Vagina (tissue), 2 donors: ENCODE results near the gene IQGAP3. TPM values are rescaled to one million over a fixed set of nuclear protein-coding genes. Genes with fewer than 3 reads are reported as not detected.
A peak's percentile ranks its signal among the peaks of the same experiment; 100 is the strongest.

Experiments
- DNase-seq, 2 donors: peaks; one replicate each; pipeline ENCODE4 v3.0.0-alpha.2; 2017; ENCODE audit errors: extremely low spot score in 2 of 2
- H3K27ac ChIP-seq: fragments of 200-600 bp; sonication (generic); one replicate; pipeline ENCODE4 v1.5.1; 2019
- H3K27me3 ChIP-seq: fragments of 200-600 bp; sonication (generic); one replicate; pipeline ENCODE4 v1.5.1; 2019
- H3K36me3 ChIP-seq, 2 donors: fragments of 200-600 bp; sonication (generic); one replicate each; pipeline ENCODE4 v1.5.1; 2017 to 2019
- H3K4me1 ChIP-seq: fragments of 200-600 bp; sonication (generic); one replicate; pipeline ENCODE4 v1.5.1; 2019
- H3K4me3 ChIP-seq, 2 donors: fragments of 200-600 bp; sonication (generic); 1 replicate in 1 of 2; 2 replicates in 1 of 2; pipeline ENCODE4 v1.5.1; 2016 to 2019
- H3K9me3 ChIP-seq: fragments of 200-600 bp; sonication (generic); one replicate; pipeline ENCODE4 v1.5.1; 2019
- POLR2A ChIP-seq, 2 donors: fragments of 450-650 bp; IDR thresholded peaks; one replicate each; pipeline ENCODE4 v1.6.1; 2017; ENCODE audit warnings: antibody characterized with exemption in 2 of 2, mild to moderate bottlenecking in 2 of 2, moderate library complexity in 2 of 2
- POLR2AphosphoS5 ChIP-seq, 2 donors: sonication (generic); formaldehyde crosslinking; IDR thresholded peaks; one replicate each; pipeline ENCODE4 v1.9.0; 2017; ENCODE audit warnings: antibody characterized with exemption in 2 of 2, mild to moderate bottlenecking in 2 of 2, low read depth in 1 of 2; ENCODE audit not compliant: insufficient read depth in 1 of 2
- intact Hi-C: fragments of 100-400 bp; cut with DNase I; formaldehyde crosslinking; loops from one replicate; pipeline ENCODE4 v1.15.1; 2023
- small RNA-seq: library from RNA; depleted of rRNA; stranded (forward); fragments of <200 nt; gene quantifications from one replicate; pipeline ENCODE3, GENCODE V24; 2016
- total RNA-seq: library from RNA; depleted of rRNA; stranded (reverse); fragments of >200 nt; gene quantifications from one replicate; pipeline ENCODE4 v1.2.3, GENCODE V29; 2016
- TF ChIP-seq, protein P1 (sequence below), 3 experiments: fragments of 450-650 bp in 2 of 3; fragments of 200-600 bp in 1 of 3; sonication (generic) in 1 of 3; IDR thresholded peaks; one replicate each; pipeline ENCODE4 v1.5.1; 2017 to 2019; ENCODE audit warnings: antibody characterized with exemption in 3 of 3, mild to moderate bottlenecking in 2 of 3, moderate library complexity in 2 of 3

Gene IQGAP3
- total RNA-seq, 1 donor from 2014 or later, result 2.9 TPM

DNA sequence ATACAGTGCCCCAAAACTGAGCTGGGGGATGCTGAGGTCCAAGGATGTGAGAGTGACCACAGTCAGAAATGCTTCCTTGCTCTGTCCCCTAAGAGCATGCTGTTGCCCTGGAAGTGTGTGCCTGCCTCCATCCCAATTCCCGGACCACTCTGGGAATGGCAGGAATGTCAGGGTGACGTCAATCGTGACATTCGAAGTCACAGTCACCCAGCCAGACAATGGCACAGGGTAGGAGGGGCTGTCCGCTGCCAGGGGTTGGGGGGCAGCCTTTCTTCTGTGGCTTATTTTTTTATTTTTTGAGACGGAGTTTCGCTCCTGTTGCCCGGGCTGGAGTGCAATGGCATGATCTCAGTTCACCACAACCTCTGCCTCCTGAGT is 94.1 kb downstream of the IQGAP3 start:
- peaks cover 0 to 87% of the 10 kb centered on the region in 2 donors for H3K36me3 ChIP-seq
- H3K27ac ChIP-seq, result peak overlapping the region; percentile 94
- peaks cover 57% of the 10 kb centered on the region for H3K4me1 ChIP-seq
- H3K9me3 ChIP-seq, result no peaks in the 10 kb centered on the region
- TF ChIP-seq POLR2AphosphoS5 (IDR thresholded peaks at IDR 0.05; ENCODE audit: insufficient read depth in 1 of 2, low read depth in 1 of 2) (peak in 1 of 2 donors; percentile 25), POLR2A (IDR thresholded peaks at IDR 0.05) (no peak)
- TF ChIP-seq, protein P1, sequence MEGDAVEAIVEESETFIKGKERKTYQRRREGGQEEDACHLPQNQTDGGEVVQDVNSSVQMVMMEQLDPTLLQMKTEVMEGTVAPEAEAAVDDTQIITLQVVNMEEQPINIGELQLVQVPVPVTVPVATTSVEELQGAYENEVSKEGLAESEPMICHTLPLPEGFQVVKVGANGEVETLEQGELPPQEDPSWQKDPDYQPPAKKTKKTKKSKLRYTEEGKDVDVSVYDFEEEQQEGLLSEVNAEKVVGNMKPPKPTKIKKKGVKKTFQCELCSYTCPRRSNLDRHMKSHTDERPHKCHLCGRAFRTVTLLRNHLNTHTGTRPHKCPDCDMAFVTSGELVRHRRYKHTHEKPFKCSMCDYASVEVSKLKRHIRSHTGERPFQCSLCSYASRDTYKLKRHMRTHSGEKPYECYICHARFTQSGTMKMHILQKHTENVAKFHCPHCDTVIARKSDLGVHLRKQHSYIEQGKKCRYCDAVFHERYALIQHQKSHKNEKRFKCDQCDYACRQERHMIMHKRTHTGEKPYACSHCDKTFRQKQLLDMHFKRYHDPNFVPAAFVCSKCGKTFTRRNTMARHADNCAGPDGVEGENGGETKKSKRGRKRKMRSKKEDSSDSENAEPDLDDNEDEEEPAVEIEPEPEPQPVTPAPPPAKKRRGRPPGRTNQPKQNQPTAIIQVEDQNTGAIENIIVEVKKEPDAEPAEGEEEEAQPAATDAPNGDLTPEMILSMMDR (IDR thresholded peaks at IDR 0.05), result no peak
- no peaks in the 10 kb centered on the region for H3K27me3 ChIP-seq
- intact Hi-C loops, result no loop called here
- DNase-seq, result no peak
- H3K4me3 ChIP-seq, result no peak overlapping the region

DNA sequence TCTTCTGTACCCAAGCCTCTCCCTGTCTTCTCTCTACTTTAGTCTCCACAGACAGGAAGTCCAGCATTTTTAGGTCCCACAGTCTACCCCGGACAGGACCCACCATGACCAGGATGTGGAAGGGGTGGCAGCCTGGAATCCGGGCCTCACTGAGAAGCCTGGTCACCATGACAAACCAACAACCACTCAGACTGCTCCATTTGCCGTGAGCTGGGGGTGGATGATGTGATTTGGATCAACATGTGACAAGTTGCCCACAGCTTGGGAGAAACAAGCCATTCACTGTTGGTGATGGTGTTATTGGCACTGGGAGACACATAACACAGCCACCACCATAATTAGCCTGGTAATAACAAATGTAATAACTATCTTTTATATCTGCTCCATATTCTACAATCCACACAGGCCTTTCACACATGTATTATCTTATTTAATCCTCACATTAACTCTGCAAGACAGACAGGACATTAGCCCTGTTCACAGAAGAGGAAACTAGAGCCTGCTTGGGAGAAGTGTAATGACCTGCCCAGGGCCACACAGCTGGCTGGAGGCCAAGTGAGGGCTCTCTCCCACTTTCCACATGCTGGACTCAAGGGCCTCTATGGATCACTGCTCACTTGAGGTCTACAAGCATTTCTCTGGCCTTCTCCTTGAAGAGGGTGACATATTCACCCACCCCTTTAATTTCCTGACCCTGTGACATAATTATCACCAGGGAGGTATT is 94.7 kb downstream of the IQGAP3 start:
- TF ChIP-seq POLR2AphosphoS5 (IDR thresholded peaks at IDR 0.05; ENCODE audit: insufficient read depth in 1 of 2, low read depth in 1 of 2) (no peak), POLR2A (IDR thresholded peaks at IDR 0.05) (no peak)
- TF ChIP-seq, protein P1 (IDR thresholded peaks at IDR 0.05), result no peak
- H3K9me3 ChIP-seq, result no peaks in the 10 kb centered on the region
- intact Hi-C loops, result no loop called here
- no peak for DNase-seq
- H3K27me3 ChIP-seq, result no peaks in the 10 kb centered on the region
- H3K36me3 ChIP-seq, result peaks cover 0 to 87% of the 10 kb centered on the region in 2 donors
- H3K27ac ChIP-seq, result peak overlapping the region; percentile 94
- peaks cover 57% of the 10 kb centered on the region for H3K4me1 ChIP-seq
- H3K4me3 ChIP-seq, result no peak overlapping the region

DNA sequence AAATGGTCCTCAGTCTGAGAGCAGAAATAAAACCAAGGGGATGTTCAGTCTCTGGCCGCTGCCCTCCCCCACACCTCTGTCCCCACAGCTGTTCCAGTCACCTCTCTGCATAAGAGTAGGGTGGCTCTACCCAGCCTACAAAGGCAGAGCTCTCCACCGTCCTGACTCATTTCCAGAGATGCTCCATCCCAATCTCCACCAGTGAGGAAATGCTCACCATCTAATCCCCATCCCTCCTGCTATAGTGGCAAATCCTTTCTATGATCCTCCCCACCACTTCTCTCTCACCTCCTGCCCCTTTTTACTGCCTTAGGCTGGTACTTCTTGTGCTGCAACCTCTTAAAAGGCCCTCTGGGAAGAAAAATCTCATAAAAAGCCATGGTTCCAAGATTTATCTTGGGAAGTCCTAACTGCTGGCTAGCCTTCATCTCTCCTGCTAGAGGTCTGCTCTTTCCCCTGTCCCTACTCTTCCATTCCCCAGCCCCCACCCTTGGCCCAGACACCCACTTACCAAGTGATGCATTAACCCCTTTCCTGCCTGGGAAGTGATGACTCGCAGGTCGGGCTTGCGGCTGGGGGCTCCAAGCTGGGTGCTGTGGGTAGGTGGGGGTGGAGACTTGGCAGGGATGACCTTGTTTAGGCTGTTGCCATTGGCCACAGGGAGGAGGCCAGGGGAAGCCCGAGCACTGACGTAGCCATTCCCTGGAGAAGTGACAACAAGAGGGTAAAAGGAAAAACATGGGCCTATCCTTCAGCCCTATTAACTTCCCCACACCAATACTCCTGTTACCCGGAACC is 95.7 kb downstream of the IQGAP3 start:
- H3K27ac ChIP-seq, result peak overlapping the region; percentile 94
- peaks cover 0 to 87% of the 10 kb centered on the region in 2 donors for H3K36me3 ChIP-seq
- intact Hi-C loops, result no loop called here
- peak overlapping the region in 1 of 2 donors; percentile 20 for H3K4me3 ChIP-seq
- no peaks in the 10 kb centered on the region for H3K27me3 ChIP-seq
- peaks cover 56% of the 10 kb centered on the region for H3K4me1 ChIP-seq
- DNase-seq, result no peak
- TF ChIP-seq POLR2AphosphoS5 (IDR thresholded peaks at IDR 0.05; ENCODE audit: insufficient read depth in 1 of 2, low read depth in 1 of 2), result peak in 1 of 2 donors; percentile 50
- TF ChIP-seq, protein P1 (IDR thresholded peaks at IDR 0.05), result no peak
- no peak for TF ChIP-seq POLR2A (IDR thresholded peaks at IDR 0.05)
- no peaks in the 10 kb centered on the region for H3K9me3 ChIP-seq

DNA sequence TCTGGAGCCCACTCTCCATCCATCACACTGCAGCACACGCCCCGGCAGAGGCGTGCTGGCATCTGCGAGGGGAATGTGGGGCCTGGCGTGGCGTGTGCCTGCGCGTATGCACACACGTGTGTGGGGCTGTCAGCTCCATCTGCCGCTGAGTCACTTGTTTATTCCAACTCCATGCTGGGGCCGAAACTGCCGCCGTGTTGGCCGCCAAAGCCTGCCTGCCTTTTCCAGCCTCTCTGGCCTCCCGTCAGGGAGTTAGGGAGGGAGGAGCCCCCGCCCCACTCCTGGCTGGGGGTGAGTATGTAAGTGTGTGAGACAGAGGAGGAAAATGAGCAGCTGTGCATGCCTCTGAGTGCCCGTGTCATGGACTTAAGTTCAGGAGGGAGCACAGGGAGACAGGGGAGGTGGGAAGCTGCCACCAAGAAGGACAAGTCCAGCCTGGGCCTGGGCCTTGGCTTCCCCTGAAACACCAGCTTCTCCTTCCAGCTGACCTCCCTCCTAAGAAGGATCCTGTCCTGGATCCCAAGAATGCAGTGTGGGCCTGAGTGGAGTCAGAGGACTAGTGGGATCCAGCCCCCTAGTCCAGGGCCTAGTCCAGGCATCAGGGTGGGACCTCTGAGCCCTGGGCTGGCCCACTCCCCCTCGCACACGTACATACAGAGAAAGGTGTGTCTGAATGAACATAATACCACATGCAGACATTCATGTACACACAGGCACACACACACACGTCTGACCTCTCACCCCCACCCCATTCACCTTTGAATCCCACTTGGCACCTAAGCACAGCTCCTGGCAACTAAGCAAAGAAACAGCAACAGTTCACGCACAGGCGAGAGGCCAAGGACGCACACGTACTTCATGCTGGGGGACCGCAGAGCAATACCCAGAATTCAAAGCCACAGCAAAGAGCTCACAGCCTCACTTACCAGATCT is 96.5 kb downstream of the IQGAP3 start:
- Histone ChIP-seq H3K4me3 (peak overlapping the region in 1 of 2 donors; percentile 20), H3K36me3 (peaks cover 0 to 84% of the 10 kb centered on the region in 2 donors), H3K27ac (peak overlapping the region; percentile 94), H3K4me1 (peaks cover 48% of the 10 kb centered on the region), H3K9me3 (no peaks in the 10 kb centered on the region), H3K27me3 (no peaks in the 10 kb centered on the region)
- TF ChIP-seq, protein P1 (IDR thresholded peaks at IDR 0.05), result no peak
- TF ChIP-seq POLR2A (IDR thresholded peaks at IDR 0.05), result peak in 1 of 2 donors; percentile 4
- TF ChIP-seq POLR2AphosphoS5 (IDR thresholded peaks at IDR 0.05; ENCODE audit: insufficient read depth in 1 of 2, low read depth in 1 of 2), result peak; percentile 92 to 97
- peak in 1 of 2 donors; percentile 98 for DNase-seq
- intact Hi-C loops, result no loop called here

Small RNAs within 50 kb of the gene (small RNA-seq; reads per million reads assigned to genes)
- not detected for gene RF00019

Other genes starting within 250 kb of the IQGAP3 start
- gene CCT3, start 234.3 kb downstream of the IQGAP3 start, total RNA-seq, result 186 TPM
- not detected for gene TSACC, start 234.0 kb downstream of the IQGAP3 start, total RNA-seq
- gene RHBG, start 203.4 kb downstream of the IQGAP3 start, total RNA-seq, result not detected
- gene MEF2D, start 71.8 kb downstream of the IQGAP3 start, total RNA-seq, result 33.9 TPM
- not detected for gene TTC24, start 7.2 kb upstream of the IQGAP3 start, total RNA-seq
- 46.7 TPM for gene NAXE, start 19.2 kb upstream of the IQGAP3 start, total RNA-seq
- 25.8 TPM for gene GPATCH4, start 28.9 kb upstream of the IQGAP3 start, total RNA-seq
- not detected for gene HAPLN2, start 46.9 kb upstream of the IQGAP3 start, total RNA-seq
- 2.0 TPM for gene BCAN, start 69.6 kb upstream of the IQGAP3 start, total RNA-seq
- gene NES, start 104.8 kb upstream of the IQGAP3 start, total RNA-seq, result 16.0 TPM
- gene CRABP2, start 133.0 kb upstream of the IQGAP3 start, total RNA-seq, result 97.7 TPM
- 17.7 TPM for gene METTL25B, start 155.9 kb upstream of the IQGAP3 start, total RNA-seq
- gene ISG20L2, start 156.2 kb upstream of the IQGAP3 start, total RNA-seq, result 12.8 TPM
- 40.0 TPM for gene MRPL24, start 168.5 kb upstream of the IQGAP3 start, total RNA-seq
- gene HDGF, start 179.1 kb upstream of the IQGAP3 start, total RNA-seq, result 154 TPM
- 30.4 TPM for gene PRCC, start 195.0 kb upstream of the IQGAP3 start, total RNA-seq
- gene SH2D2A, start 244.3 kb upstream of the IQGAP3 start, total RNA-seq, result 4.9 TPM